22Rv1 (cell line): ENCODE data around the gene GINS2.

Experiments
- H3K27ac ChIP-seq: fragments of 450-650 bp; 2 replicates; pipeline ENCODE4 v1.5.1; 2017
- ZFX ChIP-seq: fragments of 450-650 bp; IDR thresholded peaks from 2 replicates; pipeline ENCODE4 v1.6.1; 2017; ENCODE audit warnings: antibody characterized with exemption, borderline replicate concordance
- TF ChIP-seq, protein P1 (sequence below): fragments of 450-650 bp; IDR thresholded peaks from 2 replicates; pipeline ENCODE4 v1.5.1; 2017; ENCODE audit warnings: mild to moderate bottlenecking

Gene GINS2

GRCh38 chr16:85627526-85628264 is 61.1 kb downstream of the GINS2 start:
- TF ChIP-seq, protein P1, sequence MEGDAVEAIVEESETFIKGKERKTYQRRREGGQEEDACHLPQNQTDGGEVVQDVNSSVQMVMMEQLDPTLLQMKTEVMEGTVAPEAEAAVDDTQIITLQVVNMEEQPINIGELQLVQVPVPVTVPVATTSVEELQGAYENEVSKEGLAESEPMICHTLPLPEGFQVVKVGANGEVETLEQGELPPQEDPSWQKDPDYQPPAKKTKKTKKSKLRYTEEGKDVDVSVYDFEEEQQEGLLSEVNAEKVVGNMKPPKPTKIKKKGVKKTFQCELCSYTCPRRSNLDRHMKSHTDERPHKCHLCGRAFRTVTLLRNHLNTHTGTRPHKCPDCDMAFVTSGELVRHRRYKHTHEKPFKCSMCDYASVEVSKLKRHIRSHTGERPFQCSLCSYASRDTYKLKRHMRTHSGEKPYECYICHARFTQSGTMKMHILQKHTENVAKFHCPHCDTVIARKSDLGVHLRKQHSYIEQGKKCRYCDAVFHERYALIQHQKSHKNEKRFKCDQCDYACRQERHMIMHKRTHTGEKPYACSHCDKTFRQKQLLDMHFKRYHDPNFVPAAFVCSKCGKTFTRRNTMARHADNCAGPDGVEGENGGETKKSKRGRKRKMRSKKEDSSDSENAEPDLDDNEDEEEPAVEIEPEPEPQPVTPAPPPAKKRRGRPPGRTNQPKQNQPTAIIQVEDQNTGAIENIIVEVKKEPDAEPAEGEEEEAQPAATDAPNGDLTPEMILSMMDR = no peak
- no peak for TF ChIP-seq ZFX
- H3K27ac ChIP-seq = no peak overlapping the region

GRCh38 chr16:85627089-85627488 is 61.7 kb downstream of the GINS2 start:
- no peak for TF ChIP-seq ZFX
- TF ChIP-seq, protein P1 = no peak
- no peak overlapping the region for H3K27ac ChIP-seq
